Pancreas (tissue), 10 donors: ENCODE measurements around the gene PMVK. TPM values are rescaled to one million over a fixed set of nuclear protein-coding genes. Genes with fewer than 3 reads are reported as not detected.

Experiments
- ATAC-seq, 4 donors: fragments of 200-7000 bp; cut with Tn5 transposase; one replicate each; pipeline versions ENCODE4 v1.8.0 to v1.9.1; 2020; ENCODE audit warnings: mild to moderate bottlenecking in 4 of 4, moderate library complexity in 4 of 4
- DNase-seq, 6 donors: peaks; one replicate each; pipeline ENCODE4 v3.0.0-alpha.2; 2020
- FAIRE-seq: peaks from 2 replicates; lab custom pipeline; 2012; peaks lifted over from hg19 to GRCh38; lab: Jason Lieb, UNC
- H3K27ac ChIP-seq, 4 donors: fragments of 200-600 bp; sonication (generic); 1 replicate in 3 of 4; 2 replicates in 1 of 4; pipeline versions ENCODE4 v1.5.0 to v1.8.0; 2020
- H3K27me3 ChIP-seq, 4 donors: fragments of 200-600 bp; one replicate each; pipeline ENCODE4 v1.8.0; 2021
- H3K36me3 ChIP-seq, 3 donors: fragments of 200-600 bp; sonication (generic) in 1 of 3; one replicate each; pipeline versions ENCODE4 v1.5.0 to v1.8.0; 2020 to 2021
- H3K4me1 ChIP-seq, 3 donors: fragments of 200-600 bp; one replicate each; pipeline ENCODE4 v1.8.0; 2021
- H3K4me3 ChIP-seq, 4 donors: fragments of 200-600 bp; sonication (generic) in 2 of 4; one replicate each; pipeline versions ENCODE4 v1.5.0 to v1.8.0; 2020 to 2021
- H3K9me3 ChIP-seq, 4 donors: fragments of 200-600 bp; one replicate each; pipeline ENCODE4 v1.8.0; 2021
- CTCF ChIP-seq, 4 donors: fragments of 200-600 bp; sonication (generic) in 3 of 4; IDR thresholded peaks; one replicate each; pipeline versions ENCODE4 v1.5.0 to v1.8.0; 2021; ENCODE audit warnings: antibody characterized with exemption in 4 of 4
- WGBS, 2 donors: extraction: QIAGEN DNeasy Blood & Tissue Kit; methylation state at CpG; one replicate each; pipeline ENCODE4 v1.1.7; 2013; 5-methylcytosine and 5-hydroxymethylcytosine counted together
- intact Hi-C, 3 donors: fragments of 100-400 bp; cut with DNase I; formaldehyde crosslinking; loops; one replicate each; pipeline versions ENCODE4 v1.11.1 to v1.14.2; 2022
- polyA plus RNA-seq, 2 donors: library from polyadenylated mRNA; stranded (reverse); fragments of 200-250 nt; gene quantifications; one replicate each; pipeline ENCODE4 v1.2.3, GENCODE V29; 2013
- total RNA-seq, 6 donors: library from RNA; stranded (reverse); fragmentation: NEBNext Ultra II Directional in 4 of 6; extraction: Animal tissue kit (Norgen Biotek cat#: 25700) in 4 of 6; gene quantifications; one replicate each; pipeline versions ENCODE4 v1.2.1 to v1.2.4, GENCODE V29; 2021 to 2023
- donor health status: healthy with polysubstance abuse.
- donor health status: DM: no; HTN: no; CAD: no; lungs with moderate emphysema.
- donor health status: DM: no; HTN: no; CAD: no.
- donor health status: control.
- donor health status: control.
- donor health status: Bipolar disorder and iron deficiency.
- donor health status: DM: yes; HTN: yes; CAD: no.
- donor health status: DM: no; HTN: no; CAD: no.
- donor health status: DM: no; HTN: no; CAD: no.
- donor health status: DM: yes; HTN: yes; CAD: no.

PMVK gene
- total and polyA plus RNA-seq, 8 donors = 12.4 to 32.4 (median 16.8) TPM

GRCh38 chr1:154962795-154963330 is 26.3 kb upstream of the PMVK start:
- Histone ChIP-seq H3K4me3 (peak overlapping the region in 2 of 4 donors; percentile 91 to 94), H3K9me3 (no peaks in the 10 kb centered on the region), H3K36me3 (peaks cover 0 to 38% (median 30%) of the 10 kb centered on the region in 3 donors), H3K27me3 (no peaks in the 10 kb centered on the region), H3K27ac (peak overlapping the region in 2 of 4 donors; percentile 96 to 98), H3K4me1 (peaks cover 0 to 13% (median 5%) of the 10 kb centered on the region in 3 donors)
- DNase-seq (no peak), FAIRE-seq (no peak), ATAC-seq (no peak)
- 65 to 79% methylated on average over 6 of the region's 6 CpGs for WGBS, 2 donors
- no peak for TF ChIP-seq CTCF (IDR thresholded peaks at IDR 0.05)
- intact Hi-C loops = loop anchor here in 2 of 3 donors (10.0 kb wide), 1 partner anchor 52 kb away; no protein-coding TSS in a partner anchor

DNA sequence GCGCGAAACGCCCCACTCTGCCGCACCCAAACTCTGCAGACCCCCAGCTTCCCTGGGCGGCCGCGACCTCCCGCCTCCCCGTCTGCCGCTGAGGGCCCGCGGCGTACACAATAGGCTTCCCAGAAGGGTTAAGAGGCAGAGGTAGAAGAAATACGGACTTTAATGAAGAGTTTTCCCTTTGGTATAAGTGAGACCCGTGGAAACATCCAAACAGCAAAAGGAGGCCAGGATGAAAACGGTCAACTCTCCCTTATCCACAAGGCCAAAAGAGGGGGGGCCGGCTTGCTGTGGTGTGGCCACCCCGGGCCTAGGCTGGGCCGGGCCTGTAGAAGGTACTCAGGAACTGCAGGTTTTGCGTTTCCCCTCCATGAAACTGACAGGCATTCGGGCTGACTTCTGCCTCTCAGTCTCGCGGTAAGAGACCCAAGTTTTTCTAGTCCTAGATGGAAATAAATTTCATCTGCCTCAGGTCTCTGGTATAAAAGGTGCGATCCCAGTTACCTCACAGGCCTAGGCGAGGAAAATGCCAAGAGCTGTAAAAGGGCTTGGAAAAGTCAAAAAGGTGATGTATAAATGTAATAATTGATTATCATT is 25.7 kb upstream of the PMVK start:
- 3 to 4% methylated on average over 25 of the region's 25 CpGs for WGBS, 2 donors
- intact Hi-C loops = loop anchor here in 2 of 3 donors (10.0 kb wide), 1 partner anchor 53 kb away; no protein-coding TSS in a partner anchor
- Histone ChIP-seq H3K4me1 (peaks cover 0 to 13% (median 5%) of the 10 kb centered on the region in 3 donors), H3K27ac (peak overlapping the region; percentile 89 to 98 (median 96)), H3K4me3 (peak overlapping the region; percentile 79 to 96 (median 92)), H3K27me3 (no peaks in the 10 kb centered on the region), H3K9me3 (no peaks in the 10 kb centered on the region), H3K36me3 (peaks cover 0 to 32% (median 25%) of the 10 kb centered on the region in 3 donors)
- FAIRE-seq (no peak), DNase-seq (no peak), ATAC-seq (peak; percentile 10 to 41 (median 20))
- no peak for TF ChIP-seq CTCF (IDR thresholded peaks at IDR 0.05)

DNA sequence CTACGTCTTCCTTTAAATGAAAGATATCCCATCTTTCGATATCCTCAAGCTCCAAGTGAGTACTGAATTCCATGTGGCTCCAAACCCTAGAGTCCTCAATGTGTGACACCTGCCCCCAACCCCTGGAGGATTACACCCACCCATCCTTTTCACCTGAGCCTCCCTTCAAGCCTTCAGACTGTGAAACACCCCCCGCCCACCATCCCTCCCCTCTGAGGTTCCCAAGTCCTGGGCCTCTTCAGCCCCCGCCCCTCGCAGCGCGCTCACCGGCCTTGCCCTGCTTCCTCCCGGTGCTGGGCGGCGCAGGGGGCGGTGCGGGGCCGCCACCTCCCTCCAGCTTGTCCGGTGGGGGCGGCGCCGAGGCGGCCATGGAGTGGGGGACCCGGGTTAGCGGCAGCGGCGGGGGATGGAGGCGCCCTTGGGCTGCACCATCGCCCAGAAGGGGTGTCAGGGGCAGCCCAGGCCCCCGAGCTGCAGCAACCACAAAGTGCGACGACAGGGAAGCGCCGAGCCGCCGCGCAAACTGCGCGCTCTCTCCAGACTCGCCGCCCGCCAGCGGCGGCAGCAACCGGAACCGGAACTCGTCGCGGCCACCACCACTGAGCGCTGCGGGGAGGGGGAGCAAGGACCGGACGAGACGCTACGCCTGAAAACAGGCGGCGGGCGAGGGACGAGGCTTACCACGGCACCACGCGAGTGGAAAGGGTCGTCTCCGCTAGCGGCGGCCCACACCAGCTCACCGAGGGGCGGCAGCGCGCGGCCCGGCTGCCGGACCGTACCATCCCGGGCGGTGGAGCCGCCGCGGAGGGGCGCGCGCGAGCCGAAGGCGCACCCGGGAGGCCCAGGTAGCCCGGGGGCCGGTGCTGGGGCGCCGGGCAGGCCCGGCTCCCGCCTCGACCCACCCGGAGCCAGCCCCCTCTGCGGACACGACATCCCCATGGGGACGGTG is 25.0 kb upstream of the PMVK start, which contains the start of gene PYGO2:
PYGO2 (minus strand) TSS at position 576 of the 949 bp plus-strand sequence; CDS start at position 370, 206 bp downstream.
- peak; percentile 83 to 88 (median 86) for ATAC-seq
- Histone ChIP-seq H3K36me3 (peaks cover 0 to 24% (median 23%) of the 10 kb centered on the region in 3 donors), H3K4me3 (peak within 1 kb of the TSS; percentile 79 to 96 (median 92)), H3K4me1 (peaks cover 0 to 13% (median 10%) of the 10 kb centered on the region in 3 donors), H3K27me3 (no peaks in the 10 kb centered on the region), H3K9me3 (no peaks in the 10 kb centered on the region), H3K27ac (peak within 1 kb of the TSS; percentile 89 to 98 (median 96))
- DNase-seq = peak; percentile 75 to 92 (median 82)
- peak in 1 of 4 donors; percentile 28 for TF ChIP-seq CTCF (IDR thresholded peaks at IDR 0.05)
- intact Hi-C loops = loop anchor here in 2 of 3 donors (10.0 kb wide), 1 partner anchor 53 kb away; no protein-coding TSS in a partner anchor
- 0% methylated on average over 63 to 93 of the region's 93 CpGs for WGBS, 2 donors
- FAIRE-seq = no peak

- no peak for FAIRE-seq
- intact Hi-C loops = loop anchor here in 2 of 3 donors (10.0 kb wide), 1 partner anchor 54 kb away; no protein-coding TSS in a partner anchor
- Histone ChIP-seq H3K27me3 (no peaks in the 10 kb centered on the region), H3K4me3 (peak overlapping the region in 3 of 4 donors; percentile 79 to 94 (median 91)), H3K27ac (peak overlapping the region; percentile 89 to 98 (median 96)), H3K9me3 (no peaks in the 10 kb centered on the region), H3K4me1 (peaks cover 0 to 13% (median 12%) of the 10 kb centered on the region in 3 donors), H3K36me3 (peaks cover 0 to 17% (median 14%) of the 10 kb centered on the region in 3 donors)
- TF ChIP-seq CTCF (IDR thresholded peaks at IDR 0.05) = no peak
- 35 to 36% methylated on average over 10 of the region's 10 CpGs for WGBS, 2 donors
- no peak for ATAC-seq
- DNase-seq = no peak
These were observed 24.1 kb upstream of the PMVK start for GRCh38 chr1:154960446-154961136.
